HG03571 (cell line): ENCODE results near the gene ASCC1.

ENCODE experiments used
- ATAC-seq: cut with Tn5 transposase; IDR thresholded peaks from one replicate; pipeline ENCODE4 v1.9.1; 2021; ENCODE audit not compliant: unreplicated experiment

The ASCC1 gene, protein sequence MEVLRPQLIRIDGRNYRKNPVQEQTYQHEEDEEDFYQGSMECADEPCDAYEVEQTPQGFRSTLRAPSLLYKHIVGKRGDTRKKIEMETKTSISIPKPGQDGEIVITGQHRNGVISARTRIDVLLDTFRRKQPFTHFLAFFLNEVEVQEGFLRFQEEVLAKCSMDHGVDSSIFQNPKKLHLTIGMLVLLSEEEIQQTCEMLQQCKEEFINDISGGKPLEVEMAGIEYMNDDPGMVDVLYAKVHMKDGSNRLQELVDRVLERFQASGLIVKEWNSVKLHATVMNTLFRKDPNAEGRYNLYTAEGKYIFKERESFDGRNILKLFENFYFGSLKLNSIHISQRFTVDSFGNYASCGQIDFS

DNA sequence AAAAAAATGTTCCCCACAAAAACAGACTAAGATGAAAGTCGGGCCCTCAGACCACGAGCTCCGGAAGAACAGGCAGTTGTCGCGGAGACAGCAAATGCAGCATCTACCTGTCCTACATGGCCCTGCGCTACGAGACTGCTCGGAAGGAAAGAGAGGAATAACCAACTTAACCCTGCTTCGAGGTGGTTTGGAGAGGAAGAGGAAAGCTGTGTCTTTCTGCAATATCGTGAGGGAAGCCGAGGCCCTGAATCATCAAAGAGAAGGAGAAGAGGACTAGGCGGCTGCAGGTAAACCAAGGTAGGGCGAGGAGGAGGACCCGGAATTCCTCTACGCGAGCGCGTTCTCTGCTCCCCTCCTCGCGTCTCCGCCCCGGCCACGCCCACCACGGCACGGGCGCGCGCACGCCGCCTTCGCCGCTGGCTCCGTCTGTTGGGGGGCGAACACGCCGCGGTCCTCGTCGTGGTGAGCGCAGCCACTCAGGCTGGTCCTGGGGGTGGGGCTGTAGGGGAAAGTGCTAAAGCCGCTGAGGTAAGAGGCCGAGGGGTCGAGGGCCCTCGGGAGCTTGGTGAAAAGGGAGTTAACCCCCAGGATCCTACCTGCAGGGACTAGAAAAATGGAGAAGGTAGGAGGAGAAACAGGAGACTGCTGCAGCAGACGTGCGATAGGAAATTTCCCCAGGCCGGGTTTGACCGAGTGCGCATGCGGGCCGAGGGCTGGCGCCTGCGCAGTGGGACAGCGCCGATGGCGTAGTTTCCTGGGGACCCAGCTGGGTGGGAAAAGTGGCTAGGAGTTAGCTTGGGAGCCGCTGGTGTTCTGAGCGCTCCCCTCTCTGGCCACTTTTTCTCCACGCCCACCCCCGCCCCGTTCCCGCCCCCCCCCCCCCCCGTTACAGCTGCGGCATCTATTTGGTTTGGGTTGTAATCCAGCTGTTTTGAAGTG lies at the start of gene ASCC1, which contains the start of gene ANAPC16:
Gene ASCC1 (minus strand): TSS at position 666 of the 939 bp plus-strand sequence. CDS start 2,978 bp downstream, outside the sequence.
Gene ANAPC16 (plus strand): TSS at position 402 of the 939 bp plus-strand sequence. CDS start 7,903 bp downstream, outside the sequence.
- peak; percentile 61 for ATAC-seq

DNA sequence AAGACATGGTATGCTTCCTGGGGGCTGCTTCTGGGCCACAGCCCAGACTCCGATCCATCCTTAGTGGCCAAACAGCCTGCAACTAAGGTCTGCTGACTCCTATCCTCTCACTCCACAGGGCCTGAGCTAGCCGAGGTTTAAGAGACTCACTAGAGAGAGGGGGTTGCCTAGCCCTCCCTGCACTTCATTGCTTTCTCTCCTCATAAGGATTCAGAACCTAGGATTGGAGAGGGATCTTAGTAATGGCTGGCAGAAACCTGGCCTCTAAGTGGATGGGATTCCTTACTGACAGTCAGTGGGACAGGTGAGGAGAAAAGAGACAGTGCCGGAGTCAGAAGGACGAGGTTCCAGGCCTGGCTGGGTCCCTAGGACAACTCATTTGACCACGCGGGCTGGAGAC lies 49.4 kb upstream of the ASCC1 start:
- no peak for ATAC-seq

DNA sequence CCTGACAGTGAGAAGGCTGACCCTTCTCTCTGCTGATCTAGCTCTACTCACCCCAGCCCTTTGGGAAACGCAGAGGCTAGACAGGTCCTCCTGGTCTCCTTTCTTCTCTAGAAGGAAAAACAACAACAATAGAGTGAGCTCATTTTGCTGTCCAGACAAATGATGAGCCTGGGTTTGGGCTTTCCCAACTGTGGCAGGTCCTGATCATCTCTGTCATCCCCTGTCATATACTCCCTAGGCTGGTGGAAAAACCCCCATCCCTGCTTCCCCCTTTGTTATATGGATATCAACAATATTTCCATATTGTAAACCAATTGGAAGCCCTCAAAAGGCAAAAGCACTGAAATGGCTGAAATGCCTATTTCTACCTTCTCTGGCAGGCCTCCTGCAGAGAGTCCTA lies 48.5 kb upstream of the ASCC1 start:
- no peak for ATAC-seq

DNA sequence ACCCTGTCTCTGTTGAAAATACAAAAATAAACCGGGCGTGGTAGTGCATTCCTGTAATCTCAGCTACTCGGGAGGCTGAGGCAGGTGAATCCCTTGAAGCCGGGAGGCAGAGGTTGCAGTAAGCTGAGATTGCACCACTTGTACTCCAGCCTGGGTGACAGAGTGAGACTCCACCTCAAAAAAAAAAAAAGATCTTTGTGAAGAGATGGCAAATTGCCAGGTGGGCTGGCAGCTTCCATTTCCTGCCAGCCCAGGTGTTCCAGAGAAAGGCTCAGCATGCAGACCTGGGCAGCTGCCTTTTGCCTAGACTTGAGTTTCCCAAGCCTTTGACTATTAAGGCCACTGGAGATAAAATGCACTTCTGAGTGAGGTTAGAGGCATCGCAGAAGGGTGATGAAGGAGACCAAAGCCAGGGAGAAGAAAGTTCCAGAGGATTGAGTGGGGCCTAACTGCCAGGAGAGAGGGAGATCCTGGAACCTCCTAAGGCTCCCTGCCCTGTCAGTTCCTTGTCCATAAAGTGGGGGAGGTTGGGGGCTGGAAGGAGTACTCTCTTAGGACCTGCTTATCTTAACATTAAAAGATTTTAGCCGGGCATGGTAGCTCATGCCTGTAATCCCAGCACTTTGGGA lies 47.7 kb upstream of the ASCC1 start:
- ATAC-seq = no peak

GRCh38 chr10:72261784-72262404 lies 45.8 kb upstream of the ASCC1 start:
- ATAC-seq = peak; percentile 12

GRCh38 chr10:72260976-72261783 lies 45.1 kb upstream of the ASCC1 start:
- ATAC-seq = peak; percentile 41

- peak; percentile 53 for ATAC-seq
Observed at GRCh38 chr10:72260239-72260975, 44.3 kb upstream of the ASCC1 start.

DNA sequence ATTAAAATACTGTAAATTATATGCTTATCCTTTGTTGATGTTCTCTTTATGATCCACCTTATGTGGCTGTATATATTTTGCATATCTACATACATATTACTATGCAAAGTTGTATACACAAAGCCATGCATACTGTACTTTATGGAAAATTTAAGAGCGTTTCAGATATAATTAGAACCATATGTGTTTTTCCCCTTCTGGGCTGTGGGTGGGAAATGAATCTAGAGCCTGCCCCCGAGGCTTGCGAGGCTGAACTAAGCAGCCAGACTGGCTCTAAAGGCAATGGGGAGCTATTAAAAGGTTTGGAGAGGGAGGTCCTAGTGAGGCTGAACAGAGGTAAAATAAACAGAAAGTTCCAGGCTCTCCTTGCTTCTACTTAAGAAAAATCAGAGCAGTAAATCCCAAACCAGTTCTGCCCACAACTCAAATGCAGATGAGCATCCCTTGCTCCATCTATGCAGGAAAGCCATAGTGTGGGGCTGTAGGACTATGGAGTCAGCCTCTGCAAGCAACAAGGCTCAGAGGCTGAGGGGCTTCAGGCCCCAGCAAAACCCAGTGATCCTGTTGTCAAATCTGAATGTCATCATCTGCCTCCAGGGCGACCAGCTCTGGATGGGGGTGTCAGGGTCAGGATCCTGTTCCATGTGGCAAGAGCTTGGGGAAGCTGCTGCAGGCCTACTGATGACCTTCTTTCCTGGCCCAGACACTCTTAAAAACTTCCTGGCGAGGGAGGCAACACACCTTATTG lies 43.6 kb upstream of the ASCC1 start:
- no peak for ATAC-seq

GRCh38 chr10:72258617-72259016 lies 42.5 kb upstream of the ASCC1 start:
- ATAC-seq = no peak

GRCh38 chr10:72257051-72257892 lies 41.2 kb upstream of the ASCC1 start:
- no peak for ATAC-seq

- ATAC-seq = no peak
Observed at GRCh38 chr10:72255977-72256729, 40.1 kb upstream of the ASCC1 start.

DNA sequence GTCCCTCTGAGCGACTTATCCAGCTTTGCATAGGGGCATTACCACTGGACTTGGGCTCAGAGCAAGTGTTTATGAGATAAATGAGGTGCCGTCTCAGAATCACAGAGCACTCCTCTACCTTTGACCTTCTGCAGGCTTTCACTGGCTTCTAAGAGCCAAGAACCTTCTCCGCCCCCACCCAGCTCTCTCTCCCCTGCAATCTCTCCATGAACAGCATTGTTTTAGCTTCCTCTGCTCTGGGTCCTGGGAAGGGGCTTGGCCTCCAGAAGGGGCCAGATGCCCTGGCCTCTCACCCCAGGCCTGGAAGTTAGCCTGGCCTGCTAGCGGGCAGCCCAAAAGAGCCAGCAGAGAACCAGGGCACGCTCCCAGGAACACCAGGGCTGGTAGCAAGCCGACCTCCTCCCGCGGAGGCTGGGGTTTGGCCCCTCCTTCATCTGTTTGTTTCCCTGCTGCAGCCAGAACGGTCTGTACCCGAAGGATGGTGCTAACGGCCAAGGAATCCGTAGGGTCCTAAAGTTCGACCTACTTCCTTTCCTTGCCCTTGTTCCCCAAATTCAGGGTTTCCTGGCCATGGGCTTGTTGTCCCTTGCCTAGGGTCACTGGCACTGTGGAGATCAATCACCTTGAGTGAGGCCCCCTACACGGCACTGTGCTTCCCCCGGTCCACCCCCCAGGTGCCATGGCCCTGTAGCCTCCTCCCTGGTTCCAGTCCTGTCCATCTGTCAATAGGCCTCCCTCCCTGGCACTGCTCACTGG lies 38.9 kb upstream of the ASCC1 start:
- no peak for ATAC-seq

GRCh38 chr10:72253578-72253977 lies 37.5 kb upstream of the ASCC1 start:
- no peak for ATAC-seq

GRCh38 chr10:72252972-72253371 lies 36.9 kb upstream of the ASCC1 start:
- no peak for ATAC-seq

DNA sequence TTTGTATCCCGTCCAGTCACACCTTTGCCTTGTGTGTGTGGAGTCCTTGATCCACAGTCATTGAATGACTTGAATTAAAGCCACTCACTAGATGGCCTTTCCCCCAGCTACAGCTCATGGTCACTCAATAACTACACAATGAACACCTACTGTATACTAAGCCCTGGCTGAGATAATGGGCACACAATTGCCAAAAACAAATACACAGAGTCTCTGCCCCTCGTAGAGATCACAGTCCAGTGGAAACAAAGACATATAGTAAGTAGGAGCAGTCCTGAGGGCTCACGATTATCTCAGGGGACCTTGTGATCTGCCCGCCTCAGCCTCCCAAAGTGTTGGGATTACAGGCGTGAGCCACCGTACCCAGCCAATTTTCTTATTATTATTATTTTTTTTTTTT lies 35.6 kb upstream of the ASCC1 start:
- no peak for ATAC-seq

DNA sequence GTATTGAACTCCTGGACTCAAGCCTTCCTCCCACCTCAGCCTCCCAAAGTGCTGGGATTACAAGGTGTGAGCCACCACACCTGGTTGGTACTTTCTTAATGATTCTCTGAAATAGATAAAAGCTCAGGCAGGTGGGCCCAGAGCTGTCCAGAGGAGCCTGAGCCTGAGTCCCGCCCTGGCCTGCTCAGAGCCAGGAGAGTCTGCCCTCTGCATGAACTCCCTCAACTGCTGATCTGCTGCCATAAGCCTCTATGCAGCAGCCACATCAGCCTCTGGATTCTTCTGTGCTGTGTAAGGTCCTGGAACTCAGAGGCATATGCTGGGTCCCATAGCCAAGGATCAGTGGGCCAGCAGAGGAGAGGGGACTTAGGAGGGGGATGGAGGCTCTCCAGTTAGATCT lies 34.6 kb upstream of the ASCC1 start:
- no peak for ATAC-seq
